ENCODE results near the gene TAPT1. TPM values are rescaled to one million over a fixed set of nuclear protein-coding genes. Genes with fewer than 3 reads are reported as not detected.

The TAPT1 gene
- total and polyA plus RNA-seq, 3 donors from 2014 or later, result 38.4 to 117 (median 46.1) TPM

DNA sequence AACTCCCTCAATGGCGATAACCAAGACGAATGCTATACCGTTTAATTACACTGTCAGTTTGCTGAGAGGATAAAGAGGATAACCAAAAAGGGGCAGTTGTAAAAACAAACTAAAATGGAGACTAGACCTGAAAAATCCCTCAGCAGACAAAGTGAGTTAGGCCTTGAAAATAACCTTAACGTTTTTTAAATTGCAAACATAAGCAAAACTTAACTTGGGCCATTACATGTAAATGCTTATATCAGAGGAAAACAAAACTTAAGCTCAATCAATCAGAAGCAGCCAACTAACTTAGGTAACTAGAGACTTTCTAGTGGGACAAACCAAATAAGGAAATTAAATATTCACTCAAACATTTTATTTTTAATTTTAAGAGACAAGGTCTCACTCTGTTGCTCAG lies 17.0 kb upstream of the TAPT1 start:
- intact Hi-C loops (cut with DNase I; ENCODE audit: low total_unique reads), result no loop called here
- H3K4me3 ChIP-seq, result no peak overlapping the region
- no peak for DNase-seq
- no peaks in the 10 kb centered on the region for H3K9me3 ChIP-seq
- 90 to 92% methylated on average over 4 of the region's 4 CpGs for WGBS, 2 donors
- no peaks in the 10 kb centered on the region for H3K27me3 ChIP-seq
- no peaks in the 10 kb centered on the region for H3K36me3 ChIP-seq (ENCODE audit: low read depth, missing control alignments)
- H3K4me1 ChIP-seq, result no peaks in the 10 kb centered on the region
- H3K27ac ChIP-seq, result no peak overlapping the region
- TF ChIP-seq, protein P1, sequence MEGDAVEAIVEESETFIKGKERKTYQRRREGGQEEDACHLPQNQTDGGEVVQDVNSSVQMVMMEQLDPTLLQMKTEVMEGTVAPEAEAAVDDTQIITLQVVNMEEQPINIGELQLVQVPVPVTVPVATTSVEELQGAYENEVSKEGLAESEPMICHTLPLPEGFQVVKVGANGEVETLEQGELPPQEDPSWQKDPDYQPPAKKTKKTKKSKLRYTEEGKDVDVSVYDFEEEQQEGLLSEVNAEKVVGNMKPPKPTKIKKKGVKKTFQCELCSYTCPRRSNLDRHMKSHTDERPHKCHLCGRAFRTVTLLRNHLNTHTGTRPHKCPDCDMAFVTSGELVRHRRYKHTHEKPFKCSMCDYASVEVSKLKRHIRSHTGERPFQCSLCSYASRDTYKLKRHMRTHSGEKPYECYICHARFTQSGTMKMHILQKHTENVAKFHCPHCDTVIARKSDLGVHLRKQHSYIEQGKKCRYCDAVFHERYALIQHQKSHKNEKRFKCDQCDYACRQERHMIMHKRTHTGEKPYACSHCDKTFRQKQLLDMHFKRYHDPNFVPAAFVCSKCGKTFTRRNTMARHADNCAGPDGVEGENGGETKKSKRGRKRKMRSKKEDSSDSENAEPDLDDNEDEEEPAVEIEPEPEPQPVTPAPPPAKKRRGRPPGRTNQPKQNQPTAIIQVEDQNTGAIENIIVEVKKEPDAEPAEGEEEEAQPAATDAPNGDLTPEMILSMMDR (IDR thresholded peaks at IDR 0.05), result no peak
- no peak for TF ChIP-seq POLR2A (IDR thresholded peaks at IDR 0.05)

DNA sequence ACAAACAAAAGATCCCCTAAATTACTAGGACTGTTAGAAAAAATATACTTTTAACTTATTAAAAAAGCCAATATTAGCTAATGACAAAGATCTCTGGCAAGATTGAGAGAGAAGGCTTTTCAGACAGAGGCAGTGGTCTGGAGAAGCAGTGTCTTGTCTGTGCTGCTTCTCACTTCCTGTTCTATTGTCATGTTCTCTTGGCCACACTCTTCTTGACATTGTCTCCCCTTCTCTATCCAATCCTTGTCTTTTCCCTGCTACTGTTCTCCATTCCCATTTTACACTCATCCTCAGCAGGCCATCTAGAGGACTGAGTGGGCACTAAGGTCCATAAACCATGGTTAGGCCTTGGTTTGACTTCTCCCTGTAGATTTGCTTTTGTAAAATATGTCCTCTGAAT lies 14.0 kb upstream of the TAPT1 start:
- intact Hi-C loops (cut with DNase I; ENCODE audit: low total_unique reads), result no loop called here

DNA sequence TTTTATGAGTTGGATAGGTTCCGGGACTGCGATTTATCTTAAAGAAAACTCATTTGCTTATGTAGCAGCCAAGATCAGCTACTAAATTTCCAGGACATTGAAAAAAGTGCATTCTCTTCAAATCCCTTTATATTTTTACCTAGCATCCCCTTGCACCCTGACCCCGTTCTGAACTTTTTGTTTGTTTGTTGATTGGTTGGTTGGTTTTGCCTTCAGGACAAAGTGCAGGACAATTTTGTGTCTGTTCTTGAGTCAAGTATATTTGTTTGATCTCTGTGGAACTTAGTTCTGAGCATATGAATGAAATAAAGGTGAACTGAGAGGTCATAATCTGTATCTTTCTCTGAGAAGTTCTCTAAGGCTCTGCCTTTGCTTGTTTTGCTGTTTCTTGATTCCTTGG lies 12.8 kb upstream of the TAPT1 start:
- 96 to 99% methylated on average over 3 of the region's 3 CpGs for WGBS, 2 donors
- no peak for TF ChIP-seq POLR2A (IDR thresholded peaks at IDR 0.05)
- TF ChIP-seq, protein P1 (IDR thresholded peaks at IDR 0.05), result no peak
- Histone ChIP-seq H3K27ac (no peak overlapping the region), H3K4me3 (no peak overlapping the region), H3K9me3 (no peaks in the 10 kb centered on the region), H3K36me3 (ENCODE audit: low read depth, missing control alignments) (no peaks in the 10 kb centered on the region), H3K4me1 (no peaks in the 10 kb centered on the region), H3K27me3 (no peaks in the 10 kb centered on the region)
- no peak for DNase-seq
- intact Hi-C loops (cut with DNase I; ENCODE audit: low total_unique reads), result no loop called here

More for the DNA sequence above, 14.0 kb upstream of the TAPT1 start:
- Histone ChIP-seq H3K9me3 (no peaks in the 10 kb centered on the region), H3K4me3 (no peak overlapping the region), H3K4me1 (no peaks in the 10 kb centered on the region), H3K27ac (no peak overlapping the region), H3K36me3 (ENCODE audit: low read depth, missing control alignments) (no peaks in the 10 kb centered on the region), H3K27me3 (no peaks in the 10 kb centered on the region)
- DNase-seq, result no peak
- TF ChIP-seq, protein P1 (IDR thresholded peaks at IDR 0.05), result no peak
- TF ChIP-seq POLR2A (IDR thresholded peaks at IDR 0.05), result no peak

DNA sequence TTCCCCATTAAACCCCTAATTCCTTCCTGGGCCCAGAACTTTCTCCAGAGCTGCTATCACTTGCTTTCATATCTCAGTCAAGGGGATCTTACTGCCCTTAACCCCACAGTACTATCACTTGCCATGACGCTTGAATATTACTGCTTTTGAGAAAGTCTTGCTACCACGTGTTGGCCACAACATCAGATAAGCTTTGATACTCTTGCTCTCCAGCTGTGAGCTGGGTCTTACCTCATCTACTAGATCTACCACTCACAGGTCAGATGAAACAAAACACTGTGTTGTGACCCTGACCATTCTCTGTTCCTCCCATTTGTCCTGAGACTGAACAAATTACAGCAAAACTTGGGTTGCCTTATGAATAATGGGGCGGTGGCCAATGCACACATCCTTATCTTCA lies 12.1 kb upstream of the TAPT1 start:
- no peak overlapping the region for H3K27ac ChIP-seq
- no peaks in the 10 kb centered on the region for H3K4me1 ChIP-seq
- no peaks in the 10 kb centered on the region for H3K36me3 ChIP-seq (ENCODE audit: low read depth, missing control alignments)
- DNase-seq, result no peak
- H3K9me3 ChIP-seq, result no peaks in the 10 kb centered on the region
- WGBS, 2 donors, result 85 to 92% methylated on average over 3 of the region's 3 CpGs
- no peak for TF ChIP-seq POLR2A (IDR thresholded peaks at IDR 0.05)
- TF ChIP-seq, protein P1 (IDR thresholded peaks at IDR 0.05), result no peak
- no peak overlapping the region for H3K4me3 ChIP-seq
- intact Hi-C loops (cut with DNase I; ENCODE audit: low total_unique reads), result no loop called here
- H3K27me3 ChIP-seq, result no peaks in the 10 kb centered on the region

DNA sequence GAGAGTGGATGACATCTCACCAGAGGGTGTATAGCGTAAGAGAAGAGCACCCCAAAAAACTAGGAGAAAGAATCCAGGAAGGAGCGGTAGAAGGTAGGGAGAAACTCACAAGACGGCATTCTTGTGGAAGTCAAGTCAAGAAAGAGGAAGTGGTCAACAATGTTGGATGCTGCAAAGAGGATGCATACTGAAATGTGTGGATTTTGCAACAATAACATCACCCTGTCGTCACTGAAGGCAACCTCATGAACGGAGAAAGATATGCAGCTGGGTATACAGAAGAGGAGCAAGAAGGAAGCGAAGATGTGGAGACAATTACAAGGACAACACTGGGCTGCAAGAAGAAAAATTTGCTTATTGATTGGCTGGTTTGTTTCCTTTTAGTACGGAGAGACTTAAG lies 11.4 kb upstream of the TAPT1 start:
- intact Hi-C loops (cut with DNase I; ENCODE audit: low total_unique reads), result no loop called here
- Histone ChIP-seq H3K4me1 (peaks cover 4% of the 10 kb centered on the region), H3K4me3 (no peak overlapping the region), H3K9me3 (no peaks in the 10 kb centered on the region), H3K36me3 (ENCODE audit: low read depth, missing control alignments) (no peaks in the 10 kb centered on the region), H3K27me3 (no peaks in the 10 kb centered on the region), H3K27ac (no peak overlapping the region)
- WGBS, 2 donors, result 89% methylated on average over 7 of the region's 7 CpGs
- DNase-seq, result no peak
- TF ChIP-seq, protein P1 (IDR thresholded peaks at IDR 0.05), result no peak
- TF ChIP-seq POLR2A (IDR thresholded peaks at IDR 0.05), result no peak

All from testis (tissue), 3 donors.